HCT116 (cell line): ENCODE results near the gene GRID2IP. TPM values are rescaled to one million over a fixed set of nuclear protein-coding genes. Genes with fewer than 3 reads are reported as not detected.

Experiments used
- ATAC-seq: fragments of 200-7000 bp; cut with Tn5 transposase; 2 replicates; pipeline ENCODE4 v1.9.1; 2020; ENCODE audit warnings: mild to moderate bottlenecking, moderate library complexity
- BruUV-seq: library from RNA; stranded (reverse); fragments of 400-500 nt; replicated peaks from 2 replicates; lab custom pipeline; 2021; lab: Mats Ljungman, UMichigan
- CTCF ChIA-PET: fragments of 300-600 bp; sonication (Branson Sonifier 250); formaldehyde crosslinking; loops from one replicate; lab custom pipeline; 2021; ENCODE audit warnings: antibody characterized with exemption; lab: Charles Lee
- POLR2A ChIA-PET: fragments of 300-600, 350-600 bp; sonication (Branson Sonifier 250); formaldehyde crosslinking; loops from one replicate; lab custom pipeline; 2021; ENCODE audit warnings: antibody characterized with exemption; lab: Charles Lee
- RAD21 ChIA-PET, 2 experiments: fragments of 300-600 bp; sonication (Branson Sonifier 250); formaldehyde crosslinking; loops; one replicate each; lab custom pipeline; 2023; ENCODE audit warnings: low total read pairs in 2 of 2; ENCODE audit not compliant: uncharacterized antibody in 2 of 2, unreplicated experiment in 2 of 2, low non-redundant PET in 1 of 2; lab: Charles Lee
- DNase-seq: peaks from one replicate; pipeline ENCODE4 v3.0.0-alpha.2; 2010; ENCODE audit warnings: low read depth, low spot score
- H2AFZ ChIP-seq: fragments of 200-600 bp; shearing (Covaris generic), sonication (generic); 2 replicates; pipeline ENCODE4 v1.6.1; 2017; ENCODE audit warnings: low read depth, mixed run types, mixed read lengths, antibody characterized with exemption, low read length; ENCODE audit not compliant: poor library complexity, severe bottlenecking
- H3K27ac ChIP-seq: 2 replicates; pipeline ENCODE4 v1.5.1; 2012; ENCODE audit warnings: low read depth, low read length
- H3K27me3 ChIP-seq: fragments of 200-600 bp; sonication (generic); 2 replicates; pipeline ENCODE4 v1.6.1; 2016; ENCODE audit warnings: mixed run types, low read length, mixed read lengths; ENCODE audit not compliant: insufficient read depth
- H3K36me3 ChIP-seq, 2 experiments: fragments of 200-500 bp in 1 of 2; fragments of 200-600 bp in 1 of 2; sonication (Bioruptor generic) in 1 of 2; sonication (generic) in 1 of 2; 2 replicates each; pipeline versions ENCODE4 v1.5.1 to v1.6.1; 2014 to 2016; ENCODE audit warnings: low read length in 2 of 2, inconsistent platforms in 1 of 2, mixed read lengths in 1 of 2, mixed run types in 1 of 2; ENCODE audit not compliant: insufficient read depth in 2 of 2, control insufficient read depth in 1 of 2
- H3K4me1 ChIP-seq, 2 experiments: fragments of 200-600 bp in 1 of 2; sonication (generic) in 1 of 2; 2 replicates each; pipeline versions ENCODE4 v1.5.1 to v1.6.1; 2012 to 2017; ENCODE audit warnings: low read length in 2 of 2, inconsistent platforms in 1 of 2, mild to moderate bottlenecking in 1 of 2, mixed read lengths in 1 of 2, mixed run types in 1 of 2, moderate library complexity in 1 of 2; ENCODE audit not compliant: insufficient read depth in 2 of 2, control insufficient read depth in 1 of 2
- H3K4me2 ChIP-seq: fragments of 200-600 bp; sonication (generic); 2 replicates; pipeline ENCODE4 v1.6.1; 2017; ENCODE audit warnings: mixed run types, low read length, mixed read lengths
- H3K4me3 ChIP-seq, 2 experiments: fragments of 200-600 bp in 1 of 2; sonication (generic) in 1 of 2; replicated peaks in 1 of 2; 2 replicates each; pipeline ENCODE4 v1.5.1; 2011 to 2016; ENCODE audit warnings: low read length in 2 of 2, control low read depth in 1 of 2, low read depth in 1 of 2, mild to moderate bottlenecking in 1 of 2, mixed read lengths in 1 of 2, mixed run types in 1 of 2
- H3K79me2 ChIP-seq: fragments of 200-600 bp; sonication (generic); 2 replicates; pipeline ENCODE4 v1.6.1; 2017; ENCODE audit warnings: mild to moderate bottlenecking, mixed run types, low read length, moderate library complexity, mixed read lengths; ENCODE audit not compliant: insufficient read depth
- H3K9ac ChIP-seq: fragments of 200-600 bp; sonication (generic); 2 replicates; pipeline ENCODE4 v1.6.1; 2016; ENCODE audit warnings: low read length, mixed read lengths
- H3K9me2 ChIP-seq: fragments of 200-600 bp; sonication (generic), shearing (Covaris generic); 2 replicates; pipeline ENCODE4 v1.6.1; 2017; ENCODE audit warnings: mixed run types, mild to moderate bottlenecking, moderate library complexity; ENCODE audit not compliant: insufficient read depth
- H3K9me3 ChIP-seq, 2 experiments: fragments of 200-500 bp in 1 of 2; fragments of 200-600 bp in 1 of 2; sonication (Bioruptor generic) in 1 of 2; sonication (generic) in 1 of 2; 2 replicates each; pipeline ENCODE4 v1.6.1; 2014 to 2017; ENCODE audit warnings: low read length in 2 of 2, mixed read lengths in 2 of 2, inconsistent platforms in 1 of 2, low read depth in 1 of 2, mild to moderate bottlenecking in 1 of 2, mixed run types in 1 of 2, moderate library complexity in 1 of 2; ENCODE audit not compliant: control insufficient read depth in 1 of 2, insufficient read depth in 1 of 2
- H4K20me1 ChIP-seq: fragments of 200-600 bp; sonication (generic), shearing (Covaris generic); 2 replicates; pipeline ENCODE4 v1.6.1; 2017; ENCODE audit warnings: mixed run types, mild to moderate bottlenecking, moderate library complexity; ENCODE audit not compliant: insufficient read depth
- CTCF ChIP-seq, 3 experiments: fragments of 200-600 bp in 1 of 3; sonication (generic) in 1 of 3; IDR thresholded peaks in 2 of 3; conservative IDR thresholded peaks in 1 of 3; 2 replicates each; pipeline ENCODE4 v1.5.1; 2012 to 2017; ENCODE audit warnings: low read depth in 2 of 3, low read length in 2 of 3, antibody characterized with exemption in 1 of 3, borderline replicate concordance in 1 of 3, control low read depth in 1 of 3, mild to moderate bottlenecking in 1 of 3, mixed read lengths in 1 of 3, mixed run types in 1 of 3, moderate library complexity in 1 of 3; ENCODE audit not compliant: insufficient read depth in 1 of 3
- EGR1 ChIP-seq: IDR thresholded peaks from 2 replicates; pipeline ENCODE4 v1.6.1; 2012; ENCODE audit warnings: low read depth
- JUND ChIP-seq: IDR thresholded peaks from 2 replicates; pipeline ENCODE4 v1.6.1; 2012
- TCF7L2 ChIP-seq: IDR thresholded peaks from 2 replicates; pipeline ENCODE4 v1.7.0; 2011; ENCODE audit warnings: borderline replicate concordance, inconsistent platforms; ENCODE audit not compliant: insufficient read depth, insufficient read length; ENCODE audit errors: extremely low read depth
- ZBTB33 ChIP-seq: IDR thresholded peaks from 2 replicates; pipeline ENCODE4 v1.6.1; 2011; ENCODE audit warnings: mild to moderate bottlenecking, low read length, moderate library complexity; ENCODE audit not compliant: insufficient replicate concordance; ENCODE audit errors: extremely low read depth
- intact Hi-C: fragments of 100-400 bp; cut with micrococcal nuclease; formaldehyde crosslinking; loops from 2 replicates; pipeline ENCODE4 v1.10.0; 2022
- total RNA-seq: library from RNA; stranded (reverse); gene quantifications from one replicate; pipeline ENCODE4 v1.2.1, GENCODE V29; 2021; ENCODE audit not compliant: unreplicated experiment

Gene GRID2IP
- total RNA-seq, 1 experiment from 2014 or later: 3.2 TPM

- ChIA-PET POLR2A (no interaction called here), RAD21 (no interaction called here), CTCF (no interaction called here)
- no peaks in the 10 kb centered on the region for H3K36me3 ChIP-seq
- H3K4me2 ChIP-seq: peak overlapping the region; percentile 98
- no peak for TF ChIP-seq ZBTB33
- TF ChIP-seq TCF7L2: no peak
- TF ChIP-seq JUND: no peak
- TF ChIP-seq CTCF (IDR thresholded peaks at IDR 0.05 in 2 of 3, conservative IDR thresholded peaks at IDR 0.05 in 1 of 3; ENCODE audit: borderline replicate concordance in 1 of 3, insufficient read depth in 1 of 3, low read depth in 2 of 3, low read length in 2 of 3): no peak
- TF ChIP-seq EGR1: no peak
- no peaks in the 10 kb centered on the region for H3K9me3 ChIP-seq
- ATAC-seq: no peak
- peak overlapping the region; percentile 74 to 94 for H3K4me3 ChIP-seq
- no peaks in the 10 kb centered on the region for H4K20me1 ChIP-seq
- DNase-seq: no peak
- intact Hi-C loops: no loop called here
- no TSS peak for BruUV-seq
- H3K9ac ChIP-seq: peak overlapping the region; percentile 79
- no peak overlapping the region; the same call in 1 of the 2 replicates for H3K27ac ChIP-seq
- H3K9me2 ChIP-seq: no peaks in the 10 kb centered on the region
- no peaks in the 10 kb centered on the region for H3K79me2 ChIP-seq
- H2AFZ ChIP-seq: peak overlapping the region; percentile 56
- no peaks in the 10 kb centered on the region for H3K27me3 ChIP-seq
- peaks cover 0 to 15% of the 10 kb centered on the region in 2 experiments; a peak in 1 of 4 replicates for H3K4me1 ChIP-seq
Observed at GRCh38 chr7:6531492-6532279, 19.6 kb downstream of the GRID2IP start.
